Heart right ventricle (tissue), 16 donors: ENCODE results near the gene SEC14L5. TPM values are rescaled to one million over a fixed set of nuclear protein-coding genes. Genes with fewer than 3 reads are reported as not detected.

ENCODE experiments used
- ATAC-seq, 8 donors: fragments of 200-7000 bp; cut with Tn5 transposase; one replicate each; pipeline ENCODE4 v1.9.1; 2020; ENCODE audit warnings: mild to moderate bottlenecking in 8 of 8, moderate library complexity in 8 of 8, moderate number of reproducible peaks in 1 of 8
- DNase-seq, 2 donors: peaks; one replicate each; pipeline ENCODE4 v3.0.0-alpha.2; 2020
- H3K27ac ChIP-seq, 10 donors: fragments of 200-600 bp; sonication (generic) in 2 of 10; one replicate each; pipeline versions ENCODE4 v1.5.0 to v1.8.0; 2020 to 2022; ENCODE audit warnings: mild to moderate bottlenecking in 3 of 10
- H3K27me3 ChIP-seq, 7 donors: fragments of 200-600 bp; one replicate each; pipeline ENCODE4 v1.8.0; 2021 to 2022; ENCODE audit warnings: mild to moderate bottlenecking in 2 of 7
- H3K36me3 ChIP-seq, 9 donors: fragments of 200-600 bp; sonication (generic) in 1 of 9; one replicate each; pipeline versions ENCODE4 v1.5.0 to v1.8.0; 2020 to 2022; ENCODE audit warnings: mild to moderate bottlenecking in 2 of 9
- H3K4me1 ChIP-seq, 9 donors: fragments of 200-600 bp; sonication (generic) in 1 of 9; one replicate each; pipeline versions ENCODE4 v1.5.0 to v1.8.0; 2020 to 2022; ENCODE audit warnings: mild to moderate bottlenecking in 4 of 9
- H3K4me3 ChIP-seq, 10 donors: fragments of 200-600 bp; sonication (generic) in 2 of 10; one replicate each; pipeline versions ENCODE4 v1.5.0 to v1.8.0; 2020 to 2022; ENCODE audit warnings: mild to moderate bottlenecking in 7 of 10, moderate library complexity in 2 of 10
- H3K9me3 ChIP-seq, 11 donors: fragments of 200-600 bp in 10 of 11; sonication (generic) in 2 of 11; one replicate each; pipeline versions ENCODE4 v1.5.0 to v1.8.0; 2013 to 2022; ENCODE audit warnings: mild to moderate bottlenecking in 2 of 11, control low read depth in 1 of 11, moderate library complexity in 1 of 11
- CTCF ChIP-seq, 9 donors: fragments of 200-600 bp; sonication (generic) in 2 of 9; IDR thresholded peaks; one replicate each; pipeline versions ENCODE4 v1.5.0 to v1.8.0; 2021 to 2022; ENCODE audit warnings: antibody characterized with exemption in 9 of 9, mild to moderate bottlenecking in 5 of 9, moderate library complexity in 1 of 9
- WGBS, 2 donors: extraction: QIAGEN DNeasy Blood & Tissue Kit; methylation state at CpG; one replicate each; pipeline ENCODE4 v1.1.7; 2013; ENCODE audit warnings: inconsistent platforms in 1 of 2; 5-methylcytosine and 5-hydroxymethylcytosine counted together
- intact Hi-C, 10 donors: fragments of 100-400 bp; cut with DNase I; formaldehyde crosslinking; loops; one replicate each; pipeline versions ENCODE4 v1.11.1 to v1.14.2; 2022
- polyA plus RNA-seq, 2 donors: library from polyadenylated mRNA; stranded (reverse); fragments of 200-250 nt; gene quantifications; one replicate each; pipeline ENCODE4 v1.2.3, GENCODE V29; 2013
- total RNA-seq, 10 donors: library from RNA; stranded (reverse); fragmentation: NEBNext Ultra II Directional in 3 of 10; extraction: Animal tissue kit (Norgen Biotek cat#: 25700) in 3 of 10; gene quantifications; one replicate each; pipeline versions ENCODE4 v1.2.1 to v1.2.4, GENCODE V29; 2021 to 2023
- donor health status: Arrhythmogenic right ventricular cardiomyopathy.
- donor health status: ischemic (EF 13 %, LVEDD 7.1; RV severe dilation, severe dysfunction).
- donor health status: healthy with polysubstance abuse.
- donor health status: DM: no; HTN: yes; CAD: no.
- donor health status: DM: no; HTN: no; CAD: no.
- donor health status: ischemic (EF 25% LVEDD 6.9; RV normal size, moderate dysfunction).
- donor health status: ischemic (EF 25% LVEDD 5.7; RV mildly dilated, moderate dysfunction).
- donor health status: healthy.
- donor health status: DM: yes; HTN: yes; CAD: no.
- donor health status: Ischemic cardiomyopathy.
- donor health status: ischemic (EF 35%, LVEDD 5.7; RV mildly dilated, moderate dysfunction).
- donor health status: nonischemic (EF 11% LVEDD 7.7; RV severe dilation, severe dysfunction).
- donor health status: DM: yes; HTN: yes; CAD: no.
- donor health status: PGD.
- donor health status: ischemic (EF 29% LVEDD 5.4; RV normal size, mild dysfunction).
- donor health status: nonischemic (EF 23%, LVEDD 6.1; RV moderate dilation, normal function).

SEC14L5 gene
- total and polyA plus RNA-seq, 12 donors: 0.04 to 28.4 (median 11.0) TPM

GRCh38 chr16:5032748-5033167, 74.6 kb downstream of the SEC14L5 start:
- H3K4me3 ChIP-seq: peak overlapping the region; percentile 69 to 99 (median 82)
- peaks cover 0 to 28% (median 22%) of the 10 kb centered on the region in 9 donors for H3K4me1 ChIP-seq
- peak overlapping the region in 3 of 10 donors; percentile 39 to 87 (median 73) for H3K27ac ChIP-seq
- H3K36me3 ChIP-seq: peaks cover 0 to 35% (median 0%) of the 10 kb centered on the region in 9 donors
- 37 to 40% methylated on average over 12 of the region's 12 CpGs for WGBS, 2 donors
- TF ChIP-seq CTCF (IDR thresholded peaks at IDR 0.05): no peak
- ATAC-seq: no peak
- no peaks in the 10 kb centered on the region for H3K9me3 ChIP-seq
- intact Hi-C loops: loop anchor here in 1 of 10 donors (5.0 kb wide), 1 partner anchor 40 kb away; the partner anchor contains the start of gene ALG1
- no peaks in the 10 kb centered on the region for H3K27me3 ChIP-seq
- DNase-seq: no peak

GRCh38 chr16:5033256-5034166, 75.4 kb downstream of the SEC14L5 start, which contains the start of gene NAGPA:
TSS of gene NAGPA (minus strand) at chr16:5033935. CDS start at chr16:5033914, 21 bp downstream.
- intact Hi-C loops: loop anchor here in 1 of 10 donors (5.0 kb wide), 1 partner anchor 39 kb away; the partner anchor contains the start of gene ALG1
- H3K9me3 ChIP-seq: no peaks in the 10 kb centered on the region
- H3K27me3 ChIP-seq: no peaks in the 10 kb centered on the region
- TF ChIP-seq CTCF (IDR thresholded peaks at IDR 0.05): no peak
- WGBS, 2 donors: 0% methylated on average over 101 to 104 of the region's 104 CpGs
- DNase-seq: peak; percentile 91
- H3K27ac ChIP-seq: peak within 1 kb of the TSS in 8 of 10 donors; percentile 21 to 87 (median 45)
- peaks cover 0 to 27% (median 0%) of the 10 kb centered on the region in 9 donors for H3K36me3 ChIP-seq
- ATAC-seq: peak; percentile 86 to 97 (median 95)
- peak within 1 kb of the TSS; percentile 69 to 99 (median 82) for H3K4me3 ChIP-seq
- peaks cover 0 to 28% (median 22%) of the 10 kb centered on the region in 9 donors for H3K4me1 ChIP-seq

- intact Hi-C loops: loop anchor here in 1 of 10 donors (5.0 kb wide), 1 partner anchor 38 kb away; the partner anchor contains the start of gene ALG1
- Histone ChIP-seq H3K4me1 (peaks cover 0 to 28% (median 22%) of the 10 kb centered on the region in 9 donors), H3K9me3 (no peaks in the 10 kb centered on the region), H3K27ac (peak overlapping the region in 8 of 10 donors; percentile 21 to 87 (median 45)), H3K36me3 (peaks cover 0 to 21% (median 0%) of the 10 kb centered on the region in 9 donors), H3K4me3 (peak overlapping the region; percentile 69 to 99 (median 82)), H3K27me3 (no peaks in the 10 kb centered on the region)
- DNase-seq: no peak
- WGBS, 2 donors: 14 to 17% methylated on average over 2 of the region's 2 CpGs
- no peak for TF ChIP-seq CTCF (IDR thresholded peaks at IDR 0.05)
- ATAC-seq: no peak
Measured at GRCh38 chr16:5034167-5034523, 76.0 kb downstream of the SEC14L5 start.

GRCh38 chr16:5035909-5036227, 77.7 kb downstream of the SEC14L5 start:
- ATAC-seq (no peak), DNase-seq (no peak)
- H3K4me3 ChIP-seq: no peak overlapping the region
- peaks cover 0 to 4% (median 0%) of the 10 kb centered on the region in 9 donors for H3K36me3 ChIP-seq
- H3K27me3 ChIP-seq: no peaks in the 10 kb centered on the region
- intact Hi-C loops: no loop called here
- no peaks in the 10 kb centered on the region for H3K9me3 ChIP-seq
- 71 to 77% methylated on average over 1 of the region's 1 CpG for WGBS, 2 donors
- peaks cover 0 to 28% (median 22%) of the 10 kb centered on the region in 9 donors for H3K4me1 ChIP-seq
- TF ChIP-seq CTCF (IDR thresholded peaks at IDR 0.05): no peak
- peak overlapping the region in 1 of 10 donors; percentile 1 for H3K27ac ChIP-seq
